Activated B cell treated with CpG ODN at 0.5 μM for 24 hours (primary cell): ENCODE results near the gene MALT1. TPM values are rescaled to one million over a fixed set of nuclear protein-coding genes. Genes with fewer than 3 reads are reported as not detected.

ENCODE experiments used
- ATAC-seq: fragments of 200-7000 bp; cut with Tn5 transposase; one replicate; pipeline ENCODE4 v1.10.0; 2021; ENCODE audit warnings: low read depth, mild to moderate bottlenecking, moderate library complexity
- CTCF ChIA-PET: fragments of 350-600 bp; sonication (Branson Sonifier 250); formaldehyde crosslinking; loops from one replicate; lab custom pipeline; 2021; ENCODE audit warnings: antibody characterized with exemption; lab: Charles Lee
- POLR2A ChIA-PET: fragments of 350-600 bp; sonication (Branson Sonifier 250); formaldehyde crosslinking; loops from one replicate; lab custom pipeline; 2021; ENCODE audit warnings: antibody characterized with exemption; lab: Charles Lee
- DNase-seq: peaks from one replicate; pipeline ENCODE4 v3.0.0; 2022
- H3K27ac Mint-ChIP-seq: one replicate; pipeline ENCODE4 v1.8.0; 2020; ENCODE audit warnings: mixed read lengths
- H3K27me3 Mint-ChIP-seq: one replicate; pipeline ENCODE4 v1.8.0; 2021; ENCODE audit warnings: mixed read lengths
- H3K36me3 Mint-ChIP-seq: one replicate; pipeline ENCODE4 v1.8.0; 2021; ENCODE audit warnings: low read depth, mixed read lengths
- H3K4me1 Mint-ChIP-seq: one replicate; pipeline ENCODE4 v1.8.0; 2021; ENCODE audit warnings: mixed read lengths
- H3K4me3 Mint-ChIP-seq: one replicate; pipeline ENCODE4 v1.8.0; 2020; ENCODE audit warnings: mild to moderate bottlenecking, mixed read lengths
- H3K9me3 Mint-ChIP-seq: one replicate; pipeline ENCODE4 v1.8.0; 2020; ENCODE audit warnings: mixed read lengths
- CTCF ChIP-seq: fragments of 200-600 bp; IDR thresholded peaks from one replicate; pipeline ENCODE4 v1.8.0; 2022; ENCODE audit warnings: antibody characterized with exemption, mild to moderate bottlenecking
- intact Hi-C: fragments of 100-400 bp; cut with micrococcal nuclease; formaldehyde crosslinking; loops from one replicate; pipeline ENCODE4 v1.15.1; 2024
- total RNA-seq: library from RNA; stranded (reverse); gene quantifications from 2 replicates; pipeline ENCODE4 v1.2.3, GENCODE V29; 2022

Gene MALT1
- total RNA-seq, 1 donor from 2014 or later, result 75.6 TPM

DNA sequence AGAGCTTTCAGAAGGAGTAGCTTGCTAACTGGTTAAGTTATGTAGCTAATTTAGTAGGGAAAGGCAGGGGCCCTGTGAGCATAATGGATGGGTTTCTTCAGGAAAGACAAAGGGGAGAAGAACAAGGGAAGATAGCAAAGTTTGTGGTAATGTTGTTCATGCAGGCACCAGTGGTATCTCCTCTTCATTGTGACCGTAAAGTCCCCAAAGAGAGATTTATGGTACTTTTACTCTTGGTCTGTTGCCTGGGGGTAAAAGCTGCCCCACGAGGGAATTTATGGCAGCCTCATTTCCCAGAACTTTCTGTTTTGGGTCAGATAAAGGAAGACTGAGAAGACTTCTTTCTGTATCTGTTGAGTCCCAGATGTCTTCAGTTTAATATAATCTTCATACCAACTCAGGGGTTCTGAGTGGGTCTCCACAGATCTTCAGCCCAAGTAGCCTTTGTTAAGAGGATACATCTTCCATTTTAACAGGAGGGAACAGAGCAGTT is 27.5 kb downstream of the MALT1 start:
- CTCF ChIA-PET, result interaction anchor here (1.0 to 1.3 kb wide), 2 partner anchors 27 to 168 kb away, joined by 3 to 4 read pairs; partner anchors contain the start of gene MALT1
- ATAC-seq, result no peak

GRCh38 chr18:58699551-58699950 is 28.3 kb downstream of the MALT1 start:
- CTCF ChIA-PET, result interaction anchor here (0.9 to 1.7 kb wide), 2 partner anchors 64 to 170 kb away, joined by 3 read pairs; no protein-coding TSS in a partner anchor
- Mint-ChIP-seq H3K4me1 (peaks cover 7% of the 10 kb centered on the region), H3K36me3 (peaks cover 48% of the 10 kb centered on the region), H3K27ac (no peak overlapping the region), H3K27me3 (no peaks in the 10 kb centered on the region), H3K9me3 (no peaks in the 10 kb centered on the region), H3K4me3 (no peak overlapping the region)
- intact Hi-C loops, result no loop called here
- DNase-seq (no peak), ATAC-seq (no peak)
- no peak for TF ChIP-seq CTCF
- POLR2A ChIA-PET, result no interaction called here

More for the DNA sequence above, 27.5 kb downstream of the MALT1 start:
- Mint-ChIP-seq H3K9me3 (no peaks in the 10 kb centered on the region), H3K27me3 (no peaks in the 10 kb centered on the region), H3K4me1 (peaks cover 10% of the 10 kb centered on the region), H3K36me3 (peaks cover 44% of the 10 kb centered on the region), H3K27ac (no peak overlapping the region), H3K4me3 (no peak overlapping the region)
- no peak for DNase-seq
- TF ChIP-seq CTCF, result no peak
- intact Hi-C loops, result no loop called here
- POLR2A ChIA-PET, result interaction anchor here (1.0 kb wide), 1 partner anchor 162 kb away, joined by 5 read pairs; no protein-coding TSS in a partner anchor

DNA sequence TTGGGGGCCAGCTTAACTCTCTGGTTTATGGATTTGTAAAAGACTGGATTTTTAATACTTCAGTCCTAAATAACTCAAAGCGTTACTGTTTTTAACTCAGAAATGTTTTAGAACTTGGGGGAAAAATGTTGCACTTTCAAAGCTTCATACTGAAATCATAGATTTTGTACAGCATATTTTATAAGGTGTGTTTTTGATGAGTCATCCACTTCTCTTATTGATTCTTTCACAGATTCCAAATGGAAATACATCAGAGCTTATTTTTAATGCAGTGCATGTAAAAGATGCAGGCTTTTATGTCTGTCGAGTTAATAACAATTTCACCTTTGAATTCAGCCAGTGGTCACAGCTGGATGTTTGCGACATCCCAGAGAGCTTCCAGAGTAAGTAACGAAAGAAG is 28.9 kb downstream of the MALT1 start:
- intact Hi-C loops, result loop anchor here (5.0 kb wide), 1 partner anchor 37 kb away; no protein-coding TSS in a partner anchor
- H3K4me1 Mint-ChIP-seq, result peaks cover 6% of the 10 kb centered on the region
- no peak for TF ChIP-seq CTCF
- DNase-seq (no peak), ATAC-seq (no peak)
- ChIA-PET CTCF (interaction anchor here (0.9 to 1.7 kb wide), 2 partner anchors 64 to 170 kb away, joined by 3 read pairs; no protein-coding TSS in a partner anchor), POLR2A (interaction anchor here (0.7 kb wide), 1 partner anchor 28 kb away, joined by 3 read pairs; no protein-coding TSS in a partner anchor)
- H3K36me3 Mint-ChIP-seq, result peaks cover 47% of the 10 kb centered on the region
- no peak overlapping the region for H3K27ac Mint-ChIP-seq
- no peaks in the 10 kb centered on the region for H3K27me3 Mint-ChIP-seq
- H3K4me3 Mint-ChIP-seq, result no peak overlapping the region
- no peaks in the 10 kb centered on the region for H3K9me3 Mint-ChIP-seq

GRCh38 chr18:58712930-58713329 is 41.7 kb downstream of the MALT1 start:
- Mint-ChIP-seq H3K4me3 (no peak overlapping the region), H3K4me1 (peaks cover 48% of the 10 kb centered on the region), H3K27ac (peak overlapping the region; percentile 82), H3K27me3 (no peaks in the 10 kb centered on the region), H3K36me3 (peaks cover 57% of the 10 kb centered on the region), H3K9me3 (no peaks in the 10 kb centered on the region)
- ChIA-PET CTCF (no interaction called here), POLR2A (interaction anchor here (0.7 to 1.2 kb wide), 2 partner anchors 41 to 54 kb away, joined by 3 to 5 read pairs; partner anchors contain the start of gene MALT1)
- intact Hi-C loops, result loop anchor here (5.0 kb wide), 1 partner anchor 49 kb away; no protein-coding TSS in a partner anchor
- DNase-seq (no peak), ATAC-seq (no peak)
- no peak for TF ChIP-seq CTCF

GRCh38 chr18:58714259-58714658 is 43.0 kb downstream of the MALT1 start:
- H3K4me1 Mint-ChIP-seq, result peaks cover 45% of the 10 kb centered on the region
- ATAC-seq, result peak; percentile 93
- intact Hi-C loops, result loop anchor here (1.0 to 5.0 kb wide), 2 partner anchors 43 to 48 kb away; partner anchors contain the start of gene MALT1
- H3K36me3 Mint-ChIP-seq, result peaks cover 58% of the 10 kb centered on the region
- DNase-seq, result no peak
- POLR2A ChIA-PET, result no interaction called here
- TF ChIP-seq CTCF, result no peak
- no peaks in the 10 kb centered on the region for H3K27me3 Mint-ChIP-seq
- H3K4me3 Mint-ChIP-seq, result peak overlapping the region; percentile 54
- no peaks in the 10 kb centered on the region for H3K9me3 Mint-ChIP-seq
- CTCF ChIA-PET, result no interaction called here
- H3K27ac Mint-ChIP-seq, result peak overlapping the region; percentile 82
